HepG2 (cell line): Measurements from ENCODE around the gene TMEM271. TPM values are rescaled to one million over a fixed set of nuclear protein-coding genes. Genes with fewer than 3 reads are reported as not detected.

Experiments used
- ATAC-seq: fragments of 200-7000 bp; cut with Tn5 transposase; 3 replicates; pipeline ENCODE4 v1.9.1; 2020; ENCODE audit warnings: mild to moderate bottlenecking, moderate library complexity
- BruUV-seq: library from RNA; stranded (reverse); fragments of 400-500 nt; replicated peaks from 2 replicates; lab custom pipeline; 2021; lab: Mats Ljungman, UMichigan
- CTCF ChIA-PET: fragments of 300-600 bp; formaldehyde crosslinking; extraction: SDS; loops from one replicate; lab custom pipeline; 2021; ENCODE audit warnings: low total read pairs, inconsistent platforms, low intra/inter-chr PET ratio; lab: Yijun Ruan, JAX
- POLR2A ChIA-PET: fragments of 350-600 bp; sonication (Branson Sonifier 250); formaldehyde crosslinking; loops from one replicate; lab custom pipeline; 2020; ENCODE audit warnings: antibody characterized with exemption, inconsistent platforms; lab: Yijun Ruan, JAX
- DNase-seq: peaks from one replicate; pipeline ENCODE4 v3.0.0-alpha.2; 2015; ENCODE audit warnings: low spot score
- FAIRE-seq: peaks from 3 replicates; lab custom pipeline; 2011; peaks lifted over from hg19 to GRCh38; lab: Jason Lieb, UNC
- H2AFZ ChIP-seq: one replicate; pipeline ENCODE4 v1.6.1; 2011; ENCODE audit warnings: low read length, inconsistent platforms
- H3K27ac ChIP-seq: fragments of 300-600 bp; 3 replicates; pipeline ENCODE4 v1.8.0; 2011; ENCODE audit warnings: mixed run types, mild to moderate bottlenecking, mixed read lengths, low read length, inconsistent platforms; ENCODE audit not compliant: insufficient read depth; ENCODE audit errors: extremely low read length
- H3K27me3 ChIP-seq, 2 experiments: fragments of 200-600 bp in 1 of 2; 2 replicates in 1 of 2; 3 replicates in 1 of 2; pipeline versions ENCODE4 v1.6.0 to v1.8.0; 2011; ENCODE audit warnings: low read length in 2 of 2, mild to moderate bottlenecking in 2 of 2, moderate library complexity in 2 of 2, inconsistent platforms in 1 of 2; ENCODE audit not compliant: insufficient read depth in 2 of 2, control insufficient read depth in 1 of 2
- H3K36me3 ChIP-seq, 2 experiments: fragments of 200-600 bp in 1 of 2; replicated peaks in 1 of 2; 2 replicates in 1 of 2; 3 replicates in 1 of 2; pipeline versions ENCODE4 v1.5.1 to v1.8.0; 2011; ENCODE audit warnings: low read length in 2 of 2, inconsistent platforms in 1 of 2; ENCODE audit not compliant: insufficient read depth in 2 of 2, control insufficient read depth in 1 of 2
- H3K4me1 ChIP-seq: 2 replicates; pipeline ENCODE4 v1.5.1; 2012; ENCODE audit warnings: low read length, inconsistent platforms; ENCODE audit not compliant: insufficient read depth
- H3K4me2 ChIP-seq: 2 replicates; pipeline ENCODE4 v1.6.0; 2011; ENCODE audit warnings: low read depth, low read length, inconsistent platforms
- H3K4me3 ChIP-seq, 3 experiments: fragments of 200-600 bp in 1 of 3; sonication (generic), shearing (Covaris generic) in 1 of 3; replicated peaks in 1 of 3; 2 replicates each; pipeline ENCODE4 v1.5.1; 2011 to 2016; ENCODE audit warnings: low read length in 3 of 3, inconsistent platforms in 2 of 3, low read depth in 2 of 3, mild to moderate bottlenecking in 2 of 3, control low read depth in 1 of 3, mixed read lengths in 1 of 3; ENCODE audit not compliant: insufficient read depth in 1 of 3
- H3K79me2 ChIP-seq: one replicate; pipeline ENCODE4 v1.6.1; 2011; ENCODE audit warnings: low read length, inconsistent platforms; ENCODE audit not compliant: insufficient read depth
- H3K9ac ChIP-seq: 2 replicates; pipeline ENCODE4 v1.6.0; 2011; ENCODE audit warnings: mild to moderate bottlenecking, low read depth, low read length, inconsistent platforms; ENCODE audit not compliant: insufficient read depth
- H3K9me3 ChIP-seq: 2 replicates; pipeline ENCODE4 v1.5.1; 2012; ENCODE audit warnings: mild to moderate bottlenecking, low read length
- H4K20me1 ChIP-seq: 2 replicates; pipeline ENCODE4 v1.6.0; 2011; ENCODE audit warnings: inconsistent platforms, mild to moderate bottlenecking, low read length, moderate library complexity; ENCODE audit not compliant: insufficient read depth
- CEBPB ChIP-seq: IDR thresholded peaks from 2 replicates; pipeline ENCODE4 v1.6.1; 2011; ENCODE audit warnings: low read depth, low read length, improper control_type of control experiment, borderline replicate concordance
- KLF15 ChIP-seq: sonication (generic); formaldehyde crosslinking; IDR thresholded peaks from 2 replicates; pipeline ENCODE4 v1.8.1; 2023; ENCODE audit warnings: borderline replicate concordance, mild to moderate bottlenecking, inconsistent platforms, missing genetic modification reagents, mixed read lengths
- NR1H2 ChIP-seq: sonication (generic); formaldehyde crosslinking; IDR thresholded peaks from 2 replicates; pipeline ENCODE4 v1.8.1; 2022; ENCODE audit warnings: low read depth, missing genetic modification reagents, borderline replicate concordance
- POLR2G ChIP-seq: fragments of 200-400 bp; formaldehyde crosslinking; IDR thresholded peaks from 2 replicates; pipeline ENCODE4 v1.6.1; 2018; ENCODE audit warnings: mild to moderate bottlenecking, low read depth, low read length, moderate library complexity
- SP5 ChIP-seq: IDR thresholded peaks from 2 replicates; pipeline ENCODE4 v1.6.1; 2016; ENCODE audit warnings: low read depth, borderline replicate concordance
- TRIM24 ChIP-seq: sonication (generic); formaldehyde crosslinking; IDR thresholded peaks from 2 replicates; pipeline ENCODE4 v1.8.0; 2022; ENCODE audit warnings: mild to moderate bottlenecking, missing genetic modification reagents
- XRCC5 ChIP-seq: fragments of 200-400 bp; formaldehyde crosslinking; optimal IDR thresholded peaks from 2 replicates; pipeline ENCODE3; 2017; ENCODE audit warnings: mild to moderate bottlenecking, low read length
- ZNF33A ChIP-seq: sonication (generic); formaldehyde crosslinking; IDR thresholded peaks from 2 replicates; pipeline ENCODE4 v1.5.1; 2020; ENCODE audit warnings: missing genetic modification reagents, mild to moderate bottlenecking, moderate library complexity, borderline replicate concordance
- ZNF354B ChIP-seq: sonication (generic); formaldehyde crosslinking; IDR thresholded peaks from 2 replicates; pipeline ENCODE4 v1.8.0; 2022; ENCODE audit warnings: mild to moderate bottlenecking, missing genetic modification reagents
- WGBS: methylation state at CpG from one replicate; pipeline ENCODE4 v1.1.6; 2017; ENCODE audit warnings: low lambda C conversion rate; 5-methylcytosine and 5-hydroxymethylcytosine counted together
- in situ Hi-C: cut with HindIII; loops from 2 replicates; pipeline ENCODE4 v1.10.0; 2017; ENCODE audit warnings: low pct_unique_long_range_greater_than_20kb; ENCODE audit not compliant: extremely low pct_ligation_motif_present
- intact Hi-C: fragments of 100-400 bp; cut with micrococcal nuclease; formaldehyde crosslinking; loops from one replicate; pipeline ENCODE4 v1.10.0; 2022; ENCODE audit not compliant: unreplicated experiment
- polyA plus RNA-seq, 8 experiments: library from polyadenylated mRNA; depleted of rRNA in 3 of 8; stranded (reverse) in 7 of 8; unstranded in 1 of 8; fragments of >200 nt; fragmentation: Illumina TruSeq in 4 of 8; extraction: Trizol in 4 of 8; gene quantifications; 2 replicates each; pipeline versions ENCODE4 v1.2.1 to v1.2.3, GENCODE V29; 2011 to 2016; ENCODE audit warnings: low read depth in 4 of 8, missing spikeins in 1 of 8, mixed read lengths in 1 of 8; ENCODE audit not compliant: insufficient read depth in 1 of 8
- total RNA-seq, 5 experiments: library from RNA; depleted of rRNA; stranded (reverse); fragments of >200 nt; fragmentation: Illumina TruSeq; extraction: Trizol; gene quantifications; 2 replicates each; pipeline ENCODE4 v1.2.3, GENCODE V29; 2016; ENCODE audit warnings: low read depth in 1 of 5
- TF ChIP-seq, protein P1 (sequence below): sonication (generic); formaldehyde crosslinking; IDR thresholded peaks from 2 replicates; pipeline ENCODE4 v1.4.0; 2020; ENCODE audit warnings: mild to moderate bottlenecking, missing genetic modification reagents

TMEM271 gene
- total and polyA plus RNA-seq, 2 of the 13 experiments (the other 11 are each of a cell fraction or from before 2014, with no cell fraction given): not detected

DNA sequence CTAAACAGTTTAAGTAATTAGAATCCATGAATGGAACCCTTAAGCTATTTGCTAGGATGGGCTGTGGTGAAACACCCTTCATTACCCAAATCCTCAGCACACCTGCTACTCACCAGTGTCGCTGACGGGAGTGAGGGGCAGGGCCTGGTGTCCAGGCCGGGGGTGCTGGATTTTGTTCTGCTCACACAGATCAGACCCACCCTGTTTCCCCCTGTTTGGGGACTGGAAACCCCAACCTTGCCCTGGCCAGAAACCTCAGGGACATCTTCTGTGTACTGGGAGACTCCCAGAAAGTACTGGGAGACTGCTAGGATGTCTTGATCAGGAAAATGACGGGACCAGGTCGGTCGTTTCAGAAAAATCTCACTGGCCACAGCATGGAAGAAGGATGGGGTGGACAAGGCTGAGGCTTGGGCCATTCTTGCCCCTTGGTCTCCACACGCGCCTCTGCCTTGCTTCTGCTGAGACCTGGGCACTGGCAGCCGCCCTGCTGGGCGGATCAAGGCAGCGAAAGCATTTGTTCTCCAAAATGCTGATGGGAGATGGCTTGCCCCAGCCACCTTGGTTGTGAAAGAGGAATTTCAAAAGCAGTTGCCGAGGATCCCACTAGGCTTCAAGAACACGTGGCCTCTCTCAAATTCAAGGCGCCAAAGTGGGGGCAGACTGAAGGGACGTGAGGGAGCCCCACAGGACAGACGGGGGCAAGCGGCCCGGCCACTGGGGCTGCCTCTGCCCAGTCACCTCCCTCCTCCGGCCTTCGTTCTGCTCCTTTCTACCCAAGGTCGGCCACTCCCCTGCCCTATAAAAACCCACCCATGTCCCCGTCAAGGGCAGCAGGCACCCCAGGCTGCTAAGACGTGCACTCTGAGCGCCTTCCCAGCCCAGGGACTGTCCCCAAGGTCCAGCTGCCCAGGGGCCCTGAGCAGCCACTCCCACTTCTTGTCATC lies 25.8 kb upstream of the TMEM271 start:
- Histone ChIP-seq H4K20me1 (no peaks in the 10 kb centered on the region), H3K27ac (no peak overlapping the region), H3K36me3 (no peaks in the 10 kb centered on the region), H3K9ac (no peak overlapping the region), H3K79me2 (no peaks in the 10 kb centered on the region), H3K4me1 (no peaks in the 10 kb centered on the region), H3K4me3 (no peak overlapping the region), H3K4me2 (no peak overlapping the region), H3K9me3 (no peaks in the 10 kb centered on the region), H2AFZ (no peak overlapping the region), H3K27me3 (peaks cover 7 to 62% of the 10 kb centered on the region in 2 experiments; a peak in 4 of 5 replicates)
- intact Hi-C loops (loop anchor here (1.0 to 10.0 kb wide), 2 partner anchors 72 to 107 kb away; partner anchors contain the start of genes ATP5ME, MYL5, PIGG and ZNF721), in situ Hi-C loops (no loop called here)
- 29% methylated on average over 15 of the region's 24 CpGs for WGBS
- ChIA-PET CTCF (interaction anchor here (0.8 to 1.5 kb wide), 2 partner anchors 72 to 140 kb away, joined by 3 read pairs; partner anchors contain the start of gene ATP5ME), POLR2A (no interaction called here)
- BruUV-seq: no TSS peak
- FAIRE-seq (no peak), DNase-seq (no peak), ATAC-seq (peak; percentile 10; the same call in 1 of the 3 replicates)
- no peak for TF ChIP-seq ZNF33A (CRISPR knock-in tag)
- TF ChIP-seq XRCC5: no peak
- TF ChIP-seq, all 625 proteins: peak for 0

DNA sequence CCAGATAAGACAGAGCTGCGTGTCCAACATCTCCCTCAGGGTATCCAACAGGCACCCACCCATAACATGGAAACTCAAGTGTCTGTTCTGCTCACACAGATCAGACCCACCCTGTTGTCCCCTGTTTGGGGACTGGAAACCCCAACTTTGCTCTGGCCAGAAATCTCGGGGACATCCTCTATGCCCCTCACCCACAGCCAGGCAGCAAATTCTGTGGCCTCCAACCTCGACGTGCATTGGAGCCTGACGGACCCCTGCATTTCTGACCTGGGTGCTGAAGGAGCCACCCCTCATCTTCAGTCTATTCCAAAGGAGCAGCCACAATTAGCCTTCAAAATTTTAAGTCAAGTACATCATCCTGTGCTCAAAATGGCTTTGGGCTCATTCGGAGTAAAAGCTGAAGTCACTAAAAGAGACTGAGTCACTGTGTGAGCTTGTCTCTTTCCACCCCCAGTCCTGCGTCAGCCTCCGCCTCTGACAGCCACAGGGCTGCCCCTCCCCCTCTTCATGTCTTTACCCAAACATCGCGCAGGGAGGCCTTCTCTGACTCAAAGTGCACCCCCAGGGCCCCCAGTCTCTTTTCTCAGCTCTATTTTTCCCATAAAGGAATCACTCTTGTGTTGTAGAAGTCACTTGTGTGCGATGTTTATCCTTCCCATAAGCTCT lies 24.9 kb upstream of the TMEM271 start:
- no TSS peak for BruUV-seq
- no peak overlapping the region for H3K27ac ChIP-seq
- ATAC-seq (no peak), FAIRE-seq (no peak), DNase-seq (no peak)
- H3K4me3 ChIP-seq: no peak overlapping the region
- peaks cover 5 to 54% of the 10 kb centered on the region in 2 experiments; a peak in 4 of 5 replicates for H3K27me3 ChIP-seq
- no peak overlapping the region for H3K9ac ChIP-seq
- H3K36me3 ChIP-seq: no peaks in the 10 kb centered on the region
- WGBS: 9% methylated on average over 9 of the region's 11 CpGs
- CTCF ChIA-PET: interaction anchor here (1.5 kb wide), 1 partner anchor 73 kb away, joined by 3 read pairs; the partner anchor contains the start of gene ATP5ME
- H3K9me3 ChIP-seq: no peaks in the 10 kb centered on the region
- in situ Hi-C loops (no loop called here), intact Hi-C loops (loop anchor here (10.0 kb wide), 1 partner anchor 106 kb away; the partner anchor contains the start of genes PIGG and ZNF721)
- no peaks in the 10 kb centered on the region for H4K20me1 ChIP-seq
- H3K79me2 ChIP-seq: no peaks in the 10 kb centered on the region
- H3K4me2 ChIP-seq: no peak overlapping the region
- H2AFZ ChIP-seq: no peak overlapping the region
- POLR2A ChIA-PET: no interaction called here
- no peaks in the 10 kb centered on the region for H3K4me1 ChIP-seq
- TF ChIP-seq KLF15: no peak
- TF ChIP-seq TRIM24 (CRISPR knock-in tag): no peak
- TF ChIP-seq NR1H2 (CRISPR knock-in tag): no peak
- TF ChIP-seq POLR2G: no peak
- TF ChIP-seq CEBPB: no peak
- TF ChIP-seq ZNF354B (CRISPR knock-in tag): no peak
- TF ChIP-seq, protein P1, sequence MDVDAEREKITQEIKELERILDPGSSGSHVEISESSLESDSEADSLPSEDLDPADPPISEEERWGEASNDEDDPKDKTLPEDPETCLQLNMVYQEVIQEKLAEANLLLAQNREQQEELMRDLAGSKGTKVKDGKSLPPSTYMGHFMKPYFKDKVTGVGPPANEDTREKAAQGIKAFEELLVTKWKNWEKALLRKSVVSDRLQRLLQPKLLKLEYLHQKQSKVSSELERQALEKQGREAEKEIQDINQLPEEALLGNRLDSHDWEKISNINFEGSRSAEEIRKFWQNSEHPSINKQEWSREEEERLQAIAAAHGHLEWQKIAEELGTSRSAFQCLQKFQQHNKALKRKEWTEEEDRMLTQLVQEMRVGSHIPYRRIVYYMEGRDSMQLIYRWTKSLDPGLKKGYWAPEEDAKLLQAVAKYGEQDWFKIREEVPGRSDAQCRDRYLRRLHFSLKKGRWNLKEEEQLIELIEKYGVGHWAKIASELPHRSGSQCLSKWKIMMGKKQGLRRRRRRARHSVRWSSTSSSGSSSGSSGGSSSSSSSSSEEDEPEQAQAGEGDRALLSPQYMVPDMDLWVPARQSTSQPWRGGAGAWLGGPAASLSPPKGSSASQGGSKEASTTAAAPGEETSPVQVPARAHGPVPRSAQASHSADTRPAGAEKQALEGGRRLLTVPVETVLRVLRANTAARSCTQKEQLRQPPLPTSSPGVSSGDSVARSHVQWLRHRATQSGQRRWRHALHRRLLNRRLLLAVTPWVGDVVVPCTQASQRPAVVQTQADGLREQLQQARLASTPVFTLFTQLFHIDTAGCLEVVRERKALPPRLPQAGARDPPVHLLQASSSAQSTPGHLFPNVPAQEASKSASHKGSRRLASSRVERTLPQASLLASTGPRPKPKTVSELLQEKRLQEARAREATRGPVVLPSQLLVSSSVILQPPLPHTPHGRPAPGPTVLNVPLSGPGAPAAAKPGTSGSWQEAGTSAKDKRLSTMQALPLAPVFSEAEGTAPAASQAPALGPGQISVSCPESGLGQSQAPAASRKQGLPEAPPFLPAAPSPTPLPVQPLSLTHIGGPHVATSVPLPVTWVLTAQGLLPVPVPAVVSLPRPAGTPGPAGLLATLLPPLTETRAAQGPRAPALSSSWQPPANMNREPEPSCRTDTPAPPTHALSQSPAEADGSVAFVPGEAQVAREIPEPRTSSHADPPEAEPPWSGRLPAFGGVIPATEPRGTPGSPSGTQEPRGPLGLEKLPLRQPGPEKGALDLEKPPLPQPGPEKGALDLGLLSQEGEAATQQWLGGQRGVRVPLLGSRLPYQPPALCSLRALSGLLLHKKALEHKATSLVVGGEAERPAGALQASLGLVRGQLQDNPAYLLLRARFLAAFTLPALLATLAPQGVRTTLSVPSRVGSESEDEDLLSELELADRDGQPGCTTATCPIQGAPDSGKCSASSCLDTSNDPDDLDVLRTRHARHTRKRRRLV (CRISPR knock-in tag): no peak
- TF ChIP-seq SP5 (CRISPR knock-in tag): no peak
